ENCODE data around the gene CCDC187. TPM values are rescaled to one million over a fixed set of nuclear protein-coding genes. Genes with fewer than 3 reads are reported as not detected.
A peak's percentile ranks its signal among the peaks of the same experiment; 100 is the strongest.
"Not testable (repeated sequence)": the region's sequence is repeated elsewhere in the genome, so short reads cannot be mapped to it uniquely, and the experiment has no call there.

CCDC187 gene
- total RNA-seq, 1 experiment from 2014 or later: 0.11 TPM

DNA sequence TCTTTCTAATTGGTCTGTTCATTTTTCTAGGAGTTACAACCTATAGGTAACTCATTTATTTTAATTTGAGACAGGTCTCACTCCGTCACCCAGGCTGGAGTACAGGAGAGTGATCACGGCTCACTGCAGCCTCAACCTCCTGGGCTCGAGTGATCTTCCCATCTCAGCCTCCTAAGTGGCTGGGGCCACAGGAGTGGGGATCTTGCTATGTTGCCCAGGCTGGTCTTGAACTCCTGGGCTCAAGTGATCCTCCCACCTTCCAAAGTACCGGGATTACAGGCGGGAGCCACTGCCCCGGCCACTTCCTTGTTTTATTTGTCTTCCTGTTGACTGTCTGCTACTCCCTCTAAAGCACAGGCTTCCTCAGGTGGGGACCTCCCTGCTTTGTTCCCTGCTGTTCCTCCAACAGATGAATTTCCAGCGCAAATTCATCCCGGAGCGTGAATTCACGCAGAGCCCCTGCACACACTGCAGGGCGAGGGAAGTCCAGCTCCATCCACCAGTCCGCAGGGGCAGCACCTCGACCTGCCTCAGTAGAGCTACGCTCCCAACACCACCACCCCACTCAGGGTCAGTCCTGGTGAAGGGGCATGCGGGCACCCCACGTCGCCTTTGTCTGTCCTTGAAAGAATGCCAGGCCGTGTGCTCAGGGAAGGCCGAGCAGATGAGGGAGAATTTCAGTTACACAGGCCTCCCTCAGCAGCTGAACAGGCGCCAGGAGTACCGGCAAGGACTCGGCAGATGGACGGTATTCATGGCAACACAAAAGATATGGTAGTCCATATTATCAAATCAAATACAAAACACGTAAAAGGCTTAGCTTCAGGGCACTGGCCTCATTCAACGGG lies 64.5 kb downstream of the CCDC187 start:
- H3K36me3 Mint-ChIP-seq (ENCODE audit: insufficient read depth, unreplicated experiment): peaks cover 18% of the 10 kb centered on the region
- no peak for DNase-seq
- Histone ChIP-seq H3K27me3 (replicated peaks; ENCODE audit: control insufficient read depth, insufficient read depth, low read length) (no peaks in the 10 kb centered on the region), H3K36me3 (ENCODE audit: control insufficient read depth, insufficient read depth, low read length) (peaks cover 1% of the 10 kb centered on the region), H3K4me3 (ENCODE audit: low read depth, low read length) (no peak overlapping the region), H3K9me3 (no peaks in the 10 kb centered on the region), H3K4me1 (peaks cover 4% of the 10 kb centered on the region)
- H3K27ac Mint-ChIP-seq (ENCODE audit: unreplicated experiment): peak overlapping the region; percentile 42
- no peak overlapping the region for H3K4me3 Mint-ChIP-seq (ENCODE audit: unreplicated experiment)
- BruUV-seq (replicated peaks): no TSS peak
- H3K4me1 Mint-ChIP-seq (ENCODE audit: low read depth, unreplicated experiment): peaks cover 14% of the 10 kb centered on the region
- H3K9me3 Mint-ChIP-seq (ENCODE audit: unreplicated experiment): no peaks in the 10 kb centered on the region
- ChIA-PET POLR2A (no interaction called here), CTCF (no interaction called here)
- TF ChIP-seq, protein P1, sequence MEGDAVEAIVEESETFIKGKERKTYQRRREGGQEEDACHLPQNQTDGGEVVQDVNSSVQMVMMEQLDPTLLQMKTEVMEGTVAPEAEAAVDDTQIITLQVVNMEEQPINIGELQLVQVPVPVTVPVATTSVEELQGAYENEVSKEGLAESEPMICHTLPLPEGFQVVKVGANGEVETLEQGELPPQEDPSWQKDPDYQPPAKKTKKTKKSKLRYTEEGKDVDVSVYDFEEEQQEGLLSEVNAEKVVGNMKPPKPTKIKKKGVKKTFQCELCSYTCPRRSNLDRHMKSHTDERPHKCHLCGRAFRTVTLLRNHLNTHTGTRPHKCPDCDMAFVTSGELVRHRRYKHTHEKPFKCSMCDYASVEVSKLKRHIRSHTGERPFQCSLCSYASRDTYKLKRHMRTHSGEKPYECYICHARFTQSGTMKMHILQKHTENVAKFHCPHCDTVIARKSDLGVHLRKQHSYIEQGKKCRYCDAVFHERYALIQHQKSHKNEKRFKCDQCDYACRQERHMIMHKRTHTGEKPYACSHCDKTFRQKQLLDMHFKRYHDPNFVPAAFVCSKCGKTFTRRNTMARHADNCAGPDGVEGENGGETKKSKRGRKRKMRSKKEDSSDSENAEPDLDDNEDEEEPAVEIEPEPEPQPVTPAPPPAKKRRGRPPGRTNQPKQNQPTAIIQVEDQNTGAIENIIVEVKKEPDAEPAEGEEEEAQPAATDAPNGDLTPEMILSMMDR (IDR thresholded peaks at IDR 0.05; ENCODE audit: insufficient read depth in 1 of 2, low read depth in 1 of 2, low read length in 1 of 2, severe bottlenecking in 1 of 2, unreplicated experiment in 1 of 2): no peak
- intact Hi-C loops (cut with micrococcal nuclease; ENCODE audit: unreplicated experiment): no loop called here
- no peaks in the 10 kb centered on the region for H3K27me3 Mint-ChIP-seq (ENCODE audit: insufficient read depth, unreplicated experiment)

DNA sequence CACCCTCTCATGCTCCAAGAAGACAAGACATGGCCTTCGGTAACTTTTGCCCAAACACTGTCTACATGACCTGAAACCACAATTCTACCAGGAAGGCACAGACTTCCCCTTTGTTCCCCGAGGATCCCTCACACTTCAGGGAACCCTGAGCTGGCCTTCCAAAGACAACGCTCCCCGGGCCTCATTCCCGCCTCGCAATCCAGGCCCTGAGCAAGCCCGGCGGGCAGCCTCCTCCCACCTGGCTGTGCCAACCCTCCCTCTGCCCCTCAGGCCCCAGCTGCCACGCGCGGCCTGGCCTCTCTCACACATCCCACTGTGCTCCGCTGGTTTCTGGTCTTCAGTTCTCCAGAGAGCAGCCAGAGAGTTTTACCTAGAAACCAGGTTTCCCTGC lies 65.6 kb downstream of the CCDC187 start:
- H3K36me3 Mint-ChIP-seq (ENCODE audit: insufficient read depth, unreplicated experiment): peaks cover 28% of the 10 kb centered on the region
- no peaks in the 10 kb centered on the region for H3K27me3 ChIP-seq (replicated peaks; ENCODE audit: control insufficient read depth, insufficient read depth, low read length)
- no peaks in the 10 kb centered on the region for H3K27me3 Mint-ChIP-seq (ENCODE audit: insufficient read depth, unreplicated experiment)
- peaks cover 1% of the 10 kb centered on the region for H3K36me3 ChIP-seq (ENCODE audit: control insufficient read depth, insufficient read depth, low read length)
- DNase-seq: no peak
- CTCF ChIA-PET: no interaction called here
- no TSS peak for BruUV-seq (replicated peaks)
- POLR2A ChIA-PET: no interaction called here
- H3K4me3 Mint-ChIP-seq (ENCODE audit: unreplicated experiment): no peak overlapping the region
- TF ChIP-seq, protein P1 (IDR thresholded peaks at IDR 0.05; ENCODE audit: insufficient read depth in 1 of 2, low read depth in 1 of 2, low read length in 1 of 2, severe bottlenecking in 1 of 2, unreplicated experiment in 1 of 2): no peak
- no peaks in the 10 kb centered on the region for H3K9me3 Mint-ChIP-seq (ENCODE audit: unreplicated experiment)
- peaks cover 4% of the 10 kb centered on the region for H3K4me1 Mint-ChIP-seq (ENCODE audit: low read depth, unreplicated experiment)
- intact Hi-C loops (cut with micrococcal nuclease; ENCODE audit: unreplicated experiment): no loop called here
- no peaks in the 10 kb centered on the region for H3K9me3 ChIP-seq
- H3K4me1 ChIP-seq: no peaks in the 10 kb centered on the region
- H3K27ac Mint-ChIP-seq (ENCODE audit: unreplicated experiment): peak overlapping the region; percentile 42
- H3K4me3 ChIP-seq (ENCODE audit: low read depth, low read length): no peak overlapping the region

DNA sequence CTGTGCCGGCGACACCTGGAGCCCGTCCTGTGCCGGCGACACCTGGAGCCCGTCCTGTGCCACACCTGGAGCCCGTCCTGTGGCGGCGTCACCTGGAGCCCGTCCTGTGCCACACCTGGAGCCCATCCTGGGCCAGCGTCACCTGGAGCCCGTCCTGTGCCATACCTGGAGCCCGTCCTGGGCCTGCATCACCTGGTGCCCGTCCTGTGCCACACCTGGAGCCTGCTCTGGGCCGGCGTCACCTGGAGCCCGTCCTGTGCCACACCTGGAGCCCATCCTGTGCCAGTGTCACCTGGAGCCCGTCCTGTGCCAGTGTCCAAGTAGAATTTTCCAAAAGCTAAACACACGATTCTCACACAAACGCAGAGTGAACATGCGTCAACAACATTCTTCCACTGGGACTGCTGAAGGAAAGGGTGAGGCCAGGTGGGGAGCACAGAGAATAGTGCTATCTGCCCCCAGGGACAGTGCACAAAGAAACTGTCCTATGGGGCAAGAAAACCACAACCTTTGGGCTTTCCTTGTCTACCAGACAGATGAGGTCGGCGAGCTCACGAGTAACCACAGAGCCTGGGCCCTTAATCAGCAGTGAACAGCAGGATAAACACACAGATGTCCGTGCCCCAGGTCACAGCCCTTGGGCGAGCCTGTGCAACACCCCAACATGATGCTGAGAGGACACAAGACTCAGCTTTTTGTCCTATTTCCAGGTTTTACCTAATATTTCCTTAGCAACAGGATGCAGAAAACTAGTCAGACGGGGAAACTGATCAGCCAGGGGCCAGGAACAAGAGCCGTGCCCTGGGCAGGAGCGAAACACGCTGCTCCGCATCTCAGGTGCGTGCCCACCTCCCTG lies 66.2 kb downstream of the CCDC187 start:
- Mint-ChIP-seq H3K4me1 (ENCODE audit: low read depth, unreplicated experiment) (no peaks in the 10 kb centered on the region), H3K27me3 (ENCODE audit: insufficient read depth, unreplicated experiment) (no peaks in the 10 kb centered on the region), H3K9me3 (ENCODE audit: unreplicated experiment) (no peaks in the 10 kb centered on the region), H3K36me3 (ENCODE audit: insufficient read depth, unreplicated experiment) (peaks cover 33% of the 10 kb centered on the region), H3K4me3 (ENCODE audit: unreplicated experiment) (no peak overlapping the region), H3K27ac (ENCODE audit: unreplicated experiment) (no peak overlapping the region)
- Histone ChIP-seq H3K27me3 (replicated peaks; ENCODE audit: control insufficient read depth, insufficient read depth, low read length) (no peaks in the 10 kb centered on the region), H3K4me3 (ENCODE audit: low read depth, low read length) (no peak overlapping the region), H3K9me3 (no peaks in the 10 kb centered on the region), H3K36me3 (ENCODE audit: control insufficient read depth, insufficient read depth, low read length) (peaks cover 1% of the 10 kb centered on the region), H3K4me1 (no peaks in the 10 kb centered on the region)
- TF ChIP-seq, protein P1 (IDR thresholded peaks at IDR 0.05; ENCODE audit: insufficient read depth in 1 of 2, low read depth in 1 of 2, low read length in 1 of 2, severe bottlenecking in 1 of 2, unreplicated experiment in 1 of 2): no peak
- no TSS peak for BruUV-seq (replicated peaks)
- intact Hi-C loops (cut with micrococcal nuclease; ENCODE audit: unreplicated experiment): no loop called here
- ChIA-PET CTCF (no interaction called here), POLR2A (no interaction called here)
- no peak for DNase-seq

DNA sequence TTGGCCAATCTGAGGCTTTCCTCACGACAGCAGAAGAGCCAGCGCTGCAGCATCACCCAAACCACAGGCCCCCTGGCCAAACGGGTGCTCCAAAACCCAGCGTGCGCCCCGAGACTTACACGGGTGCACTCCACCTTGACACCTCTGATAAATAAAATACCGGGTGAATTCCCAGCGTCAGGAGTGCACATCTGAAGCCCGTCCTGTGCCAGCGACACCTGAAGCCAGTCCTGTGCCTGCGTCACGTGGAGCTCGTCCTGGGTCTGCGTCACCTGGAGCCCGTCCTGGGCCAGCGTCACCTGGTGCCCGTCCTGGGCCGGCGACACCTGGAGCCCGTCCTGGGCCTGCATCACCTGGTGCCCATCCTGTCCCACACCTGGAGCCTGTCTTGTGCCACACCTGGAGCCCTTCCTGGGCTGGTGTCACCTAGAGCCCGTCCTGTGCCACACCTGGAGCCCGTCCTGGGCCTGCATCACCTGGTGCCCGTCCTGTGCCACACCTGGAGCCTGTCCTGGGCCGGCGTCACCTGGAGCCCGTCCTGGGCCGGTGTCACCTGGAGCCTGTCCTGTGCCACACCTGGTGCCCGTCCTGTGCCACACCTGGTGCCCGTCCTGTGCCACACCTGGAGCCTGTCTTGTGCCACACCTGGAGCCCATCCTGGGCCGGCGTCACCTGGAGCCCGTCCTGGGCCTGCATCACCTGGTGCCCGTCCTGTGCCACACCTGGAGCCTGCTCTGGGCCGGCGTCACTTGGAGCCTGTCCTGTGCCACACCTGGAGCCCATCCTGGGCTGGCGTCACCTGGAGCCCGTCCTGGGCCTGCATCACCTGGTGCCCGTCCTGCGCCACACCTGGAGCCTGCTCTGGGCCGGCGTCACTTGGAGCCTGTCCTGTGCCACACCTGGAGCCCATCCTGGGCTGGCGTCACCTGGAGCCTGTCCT lies 67.2 kb downstream of the CCDC187 start:
- H3K4me3 ChIP-seq (ENCODE audit: low read depth, low read length); H3K4me1 Mint-ChIP-seq (ENCODE audit: low read depth, unreplicated experiment); H3K36me3 ChIP-seq (ENCODE audit: control insufficient read depth, insufficient read depth, low read length); BruUV-seq (replicated peaks); H3K4me1 ChIP-seq; H3K9me3 Mint-ChIP-seq (ENCODE audit: unreplicated experiment); H3K27ac Mint-ChIP-seq (ENCODE audit: unreplicated experiment); DNase-seq; H3K27me3 ChIP-seq (replicated peaks; ENCODE audit: control insufficient read depth, insufficient read depth, low read length); H3K27me3 Mint-ChIP-seq (ENCODE audit: insufficient read depth, unreplicated experiment); intact Hi-C loops (cut with micrococcal nuclease; ENCODE audit: unreplicated experiment); H3K4me3 Mint-ChIP-seq (ENCODE audit: unreplicated experiment); POLR2A ChIA-PET; CTCF ChIA-PET; H3K9me3 ChIP-seq: not testable (repeated sequence)
- peaks cover 33% of the 10 kb centered on the region for H3K36me3 Mint-ChIP-seq (ENCODE audit: insufficient read depth, unreplicated experiment)
